ENCODE data around the gene ADCY2.

The ADCY2 gene

GRCh38 chr5:7426284-7426683, 30.3 kb downstream of the ADCY2 start:
- DNase-seq: no peak
- no peaks in the 10 kb centered on the region for H3K79me1 ChIP-seq (replicated peaks; ENCODE audit: low read length, poor library complexity, severe bottlenecking)
- H3K18ac ChIP-seq (ENCODE audit: low read depth in 1 of 2, low read length in 2 of 2): no peak overlapping the region
- H3K36me3 ChIP-seq (ENCODE audit: control insufficient read depth in 1 of 2, insufficient read depth in 2 of 2, low read depth in 1 of 2, low read length in 2 of 2): no peaks in the 10 kb centered on the region
- H2BK5ac ChIP-seq (ENCODE audit: low read depth, low read length, poor library complexity, severe bottlenecking): no peak overlapping the region
- H2BK120ac ChIP-seq (ENCODE audit: low read depth, low read length): no peak overlapping the region
- H2BK12ac ChIP-seq (ENCODE audit: low read length in 2 of 2): no peak overlapping the region
- no peak overlapping the region for H3K4me2 ChIP-seq (ENCODE audit: low read length, poor library complexity, severe bottlenecking)
- no peak overlapping the region for H3K4me3 ChIP-seq (ENCODE audit: insufficient read depth in 1 of 2, low read depth in 1 of 2, low read length in 2 of 2)
- H3K14ac ChIP-seq (ENCODE audit: low read length in 2 of 2): no peak overlapping the region
- no peaks in the 10 kb centered on the region for H3K9me3 ChIP-seq (ENCODE audit: control insufficient read depth, low read length)
- H4K8ac ChIP-seq (ENCODE audit: low read length): no peak overlapping the region
- H3K27ac ChIP-seq (ENCODE audit: low read length, poor library complexity, severe bottlenecking): no peak overlapping the region
- no peak overlapping the region for H3K23ac ChIP-seq (ENCODE audit: low read length in 2 of 2)
- no peak overlapping the region for H4K91ac ChIP-seq (ENCODE audit: low read length)
- H3K27me3 ChIP-seq (ENCODE audit: control insufficient read depth in 1 of 2, insufficient read depth in 1 of 2, low read length in 2 of 2): no peaks in the 10 kb centered on the region
- H2BK15ac ChIP-seq (ENCODE audit: low read depth, poor library complexity, severe bottlenecking): no peak overlapping the region
- H2AFZ ChIP-seq (ENCODE audit: low read depth, low read length): no peak overlapping the region
- no peak overlapping the region for H3K4ac ChIP-seq (ENCODE audit: low read depth in 1 of 2, low read length in 2 of 2)
- H3K9ac ChIP-seq (ENCODE audit: low read length): no peak overlapping the region
- WGBS: 91% methylated on average over 3 of the region's 4 CpGs
- H2AK5ac ChIP-seq (ENCODE audit: low read length, severe bottlenecking): no peak overlapping the region
- no peaks in the 10 kb centered on the region for H3K4me1 ChIP-seq (ENCODE audit: control insufficient read depth, insufficient read depth, low read depth, low read length)

- no peak overlapping the region for H2BK15ac ChIP-seq (ENCODE audit: low read depth, poor library complexity, severe bottlenecking)
- no peak overlapping the region for H2AK5ac ChIP-seq (ENCODE audit: low read length, severe bottlenecking)
- H3K27ac ChIP-seq (ENCODE audit: low read length, poor library complexity, severe bottlenecking): no peak overlapping the region
- H3K4me1 ChIP-seq (ENCODE audit: control insufficient read depth, insufficient read depth, low read depth, low read length): no peaks in the 10 kb centered on the region
- no peaks in the 10 kb centered on the region for H3K9me3 ChIP-seq (ENCODE audit: control insufficient read depth, low read length)
- no peaks in the 10 kb centered on the region for H3K79me1 ChIP-seq (replicated peaks; ENCODE audit: low read length, poor library complexity, severe bottlenecking)
- no peak overlapping the region for H2BK5ac ChIP-seq (ENCODE audit: low read depth, low read length, poor library complexity, severe bottlenecking)
- H3K4me3 ChIP-seq (ENCODE audit: insufficient read depth in 1 of 2, low read depth in 1 of 2, low read length in 2 of 2): no peak overlapping the region
- H2BK12ac ChIP-seq (ENCODE audit: low read length in 2 of 2): no peak overlapping the region
- no peak for DNase-seq
- H3K4ac ChIP-seq (ENCODE audit: low read depth in 1 of 2, low read length in 2 of 2): no peak overlapping the region
- H4K8ac ChIP-seq (ENCODE audit: low read length): no peak overlapping the region
- no peak overlapping the region for H4K91ac ChIP-seq (ENCODE audit: low read length)
- no peaks in the 10 kb centered on the region for H3K36me3 ChIP-seq (ENCODE audit: control insufficient read depth in 1 of 2, insufficient read depth in 2 of 2, low read depth in 1 of 2, low read length in 2 of 2)
- H3K18ac ChIP-seq (ENCODE audit: low read depth in 1 of 2, low read length in 2 of 2): no peak overlapping the region
- no peak overlapping the region for H3K14ac ChIP-seq (ENCODE audit: low read length in 2 of 2)
- H2AFZ ChIP-seq (ENCODE audit: low read depth, low read length): no peak overlapping the region
- no peaks in the 10 kb centered on the region for H3K27me3 ChIP-seq (ENCODE audit: control insufficient read depth in 1 of 2, insufficient read depth in 1 of 2, low read length in 2 of 2)
- no peak overlapping the region for H3K23ac ChIP-seq (ENCODE audit: low read length in 2 of 2)
- H3K4me2 ChIP-seq (ENCODE audit: low read length, poor library complexity, severe bottlenecking): no peak overlapping the region
- WGBS: 91% methylated on average over 6 of the region's 6 CpGs
- H3K9ac ChIP-seq (ENCODE audit: low read length): no peak overlapping the region
- H2BK120ac ChIP-seq (ENCODE audit: low read depth, low read length): no peak overlapping the region
Observed at GRCh38 chr5:7434914-7435313, 39.0 kb downstream of the ADCY2 start.

- Histone ChIP-seq H2BK120ac (ENCODE audit: low read depth, low read length) (no peak overlapping the region), H2AFZ (ENCODE audit: low read depth, low read length) (no peak overlapping the region), H3K4me3 (ENCODE audit: insufficient read depth in 1 of 2, low read depth in 1 of 2, low read length in 2 of 2) (no peak overlapping the region), H3K4me1 (ENCODE audit: control insufficient read depth, insufficient read depth, low read depth, low read length) (no peaks in the 10 kb centered on the region), H4K91ac (ENCODE audit: low read length) (no peak overlapping the region), H3K18ac (ENCODE audit: low read depth in 1 of 2, low read length in 2 of 2) (no peak overlapping the region), H3K14ac (ENCODE audit: low read length in 2 of 2) (no peak overlapping the region), H2AK5ac (ENCODE audit: low read length, severe bottlenecking) (no peak overlapping the region), H3K23ac (ENCODE audit: low read length in 2 of 2) (no peak overlapping the region), H2BK12ac (ENCODE audit: low read length in 2 of 2) (no peak overlapping the region), H4K8ac (ENCODE audit: low read length) (no peak overlapping the region), H3K79me1 (replicated peaks; ENCODE audit: low read length, poor library complexity, severe bottlenecking) (no peaks in the 10 kb centered on the region), H3K4ac (ENCODE audit: low read depth in 1 of 2, low read length in 2 of 2) (no peak overlapping the region), H3K4me2 (ENCODE audit: low read length, poor library complexity, severe bottlenecking) (no peak overlapping the region), H2BK5ac (ENCODE audit: low read depth, low read length, poor library complexity, severe bottlenecking) (no peak overlapping the region), H3K9me3 (ENCODE audit: control insufficient read depth, low read length) (no peaks in the 10 kb centered on the region), H3K27ac (ENCODE audit: low read length, poor library complexity, severe bottlenecking) (no peak overlapping the region), H3K9ac (ENCODE audit: low read length) (no peak overlapping the region), H2BK15ac (ENCODE audit: low read depth, poor library complexity, severe bottlenecking) (no peak overlapping the region), H3K36me3 (ENCODE audit: control insufficient read depth in 1 of 2, insufficient read depth in 2 of 2, low read depth in 1 of 2, low read length in 2 of 2) (no peaks in the 10 kb centered on the region), H3K27me3 (ENCODE audit: control insufficient read depth in 1 of 2, insufficient read depth in 1 of 2, low read length in 2 of 2) (no peaks in the 10 kb centered on the region)
- no peak for DNase-seq
- WGBS: 57% methylated on average over 3 of the region's 3 CpGs
Observed at GRCh38 chr5:7435503-7435902, 39.6 kb downstream of the ADCY2 start.

- H3K4me3 ChIP-seq (ENCODE audit: insufficient read depth in 1 of 2, low read depth in 1 of 2, low read length in 2 of 2): no peak overlapping the region
- no peaks in the 10 kb centered on the region for H3K27me3 ChIP-seq (ENCODE audit: control insufficient read depth in 1 of 2, insufficient read depth in 1 of 2, low read length in 2 of 2)
- no peak overlapping the region for H3K14ac ChIP-seq (ENCODE audit: low read length in 2 of 2)
- no peak overlapping the region for H2BK5ac ChIP-seq (ENCODE audit: low read depth, low read length, poor library complexity, severe bottlenecking)
- no peak overlapping the region for H4K91ac ChIP-seq (ENCODE audit: low read length)
- no peak overlapping the region for H3K4me2 ChIP-seq (ENCODE audit: low read length, poor library complexity, severe bottlenecking)
- H3K79me1 ChIP-seq (replicated peaks; ENCODE audit: low read length, poor library complexity, severe bottlenecking): no peaks in the 10 kb centered on the region
- WGBS: 84% methylated on average over 8 of the region's 8 CpGs
- H4K8ac ChIP-seq (ENCODE audit: low read length): no peak overlapping the region
- H3K9me3 ChIP-seq (ENCODE audit: control insufficient read depth, low read length): no peaks in the 10 kb centered on the region
- H3K36me3 ChIP-seq (ENCODE audit: control insufficient read depth in 1 of 2, insufficient read depth in 2 of 2, low read depth in 1 of 2, low read length in 2 of 2): no peaks in the 10 kb centered on the region
- no peak overlapping the region for H2BK12ac ChIP-seq (ENCODE audit: low read length in 2 of 2)
- H2AK5ac ChIP-seq (ENCODE audit: low read length, severe bottlenecking): no peak overlapping the region
- no peak overlapping the region for H2AFZ ChIP-seq (ENCODE audit: low read depth, low read length)
- no peaks in the 10 kb centered on the region for H3K4me1 ChIP-seq (ENCODE audit: control insufficient read depth, insufficient read depth, low read depth, low read length)
- no peak overlapping the region for H3K18ac ChIP-seq (ENCODE audit: low read depth in 1 of 2, low read length in 2 of 2)
- DNase-seq: no peak
- no peak overlapping the region for H2BK15ac ChIP-seq (ENCODE audit: low read depth, poor library complexity, severe bottlenecking)
- H3K27ac ChIP-seq (ENCODE audit: low read length, poor library complexity, severe bottlenecking): no peak overlapping the region
- no peak overlapping the region for H3K23ac ChIP-seq (ENCODE audit: low read length in 2 of 2)
- H2BK120ac ChIP-seq (ENCODE audit: low read depth, low read length): no peak overlapping the region
- no peak overlapping the region for H3K4ac ChIP-seq (ENCODE audit: low read depth in 1 of 2, low read length in 2 of 2)
- no peak overlapping the region for H3K9ac ChIP-seq (ENCODE audit: low read length)
Observed at GRCh38 chr5:7436521-7436920, 40.6 kb downstream of the ADCY2 start.
